T-cell (primary cell): ENCODE measurements around the gene JMJD7. TPM values are rescaled to one million over a fixed set of nuclear protein-coding genes. Genes with fewer than 3 reads are reported as not detected.

ENCODE experiments used
- ATAC-seq, 4 experiments: fragments of 200-7000 bp in 3 of 4; fragments of 150-1000 bp in 1 of 4; cut with Tn5 transposase; replicated peaks in 1 of 4; 1 replicate in 3 of 4; 2 replicates in 1 of 4; pipeline ENCODE4 v1.10.0; 2021; ENCODE audit warnings: moderate library complexity in 3 of 4, mild to moderate bottlenecking in 2 of 4, moderate number of reproducible peaks in 1 of 4
- CTCF ChIA-PET, 2 donors: fragments of 300-600 bp; sonication (Branson Sonifier 250); formaldehyde crosslinking; loops; one replicate each; lab custom pipeline; 2022; ENCODE audit warnings: antibody characterized with exemption in 2 of 2; lab: Charles Lee
- POLR2A ChIA-PET, 2 donors: fragments of 300-600 bp; sonication (Branson Sonifier 250); formaldehyde crosslinking; loops; one replicate each; lab custom pipeline; 2022; ENCODE audit warnings: antibody characterized with exemption in 2 of 2; lab: Charles Lee
- DNase-seq, 35 experiments: peaks; one replicate each; pipeline versions ENCODE4 v3.0.0 to v3.0.0-alpha.2; 2013 to 2023
- H3K27ac ChIP-seq: one replicate; pipeline ENCODE4 v1.5.1; 2013; ENCODE audit warnings: low read length
- H3K27me3 ChIP-seq, 2 experiments: replicated peaks in 1 of 2; 1 replicate in 1 of 2; 2 replicates in 1 of 2; pipeline versions ENCODE4 v1.6.1 to v1.7.0; 2013; ENCODE audit warnings: low read length in 1 of 2, mixed read lengths in 1 of 2; ENCODE audit not compliant: control insufficient read depth in 2 of 2, insufficient read depth in 2 of 2; ENCODE audit errors: extremely low read depth in 1 of 2
- H3K36me3 ChIP-seq, 2 donors: 1 replicate in 1 of 2; 2 replicates in 1 of 2; pipeline versions ENCODE4 v1.6.1 to v1.7.0; 2013; ENCODE audit warnings: low read length in 1 of 2; ENCODE audit not compliant: control insufficient read depth in 2 of 2, insufficient read depth in 1 of 2; ENCODE audit errors: extremely low read depth in 1 of 2
- H3K4me1 ChIP-seq, 2 experiments: 1 replicate in 1 of 2; 2 replicates in 1 of 2; pipeline versions ENCODE4 v1.6.1 to v1.7.0; 2013; ENCODE audit warnings: low read length in 2 of 2, mixed read lengths in 1 of 2; ENCODE audit not compliant: insufficient read depth in 2 of 2, control insufficient read depth in 1 of 2; ENCODE audit errors: extremely low read depth in 1 of 2
- H3K4me3 ChIP-seq, 2 donors: 1 replicate in 1 of 2; 2 replicates in 1 of 2; pipeline versions ENCODE4 v1.5.1 to v1.7.0; 2013; ENCODE audit warnings: mild to moderate bottlenecking in 2 of 2, low read length in 1 of 2, moderate library complexity in 1 of 2; ENCODE audit not compliant: control insufficient read depth in 1 of 2; ENCODE audit errors: extremely low read depth in 1 of 2
- H3K9me3 ChIP-seq: 2 replicates; pipeline ENCODE4 v1.7.0; 2013
- H3K27ac Mint-ChIP-seq, 2 donors: one replicate each; pipeline ENCODE4 v1.8.0; 2020 to 2021; ENCODE audit warnings: mild to moderate bottlenecking in 2 of 2, mixed read lengths in 2 of 2
- H3K27me3 Mint-ChIP-seq, 2 donors: one replicate each; pipeline ENCODE4 v1.8.0; 2021 to 2022; ENCODE audit warnings: mixed read lengths in 2 of 2
- H3K36me3 Mint-ChIP-seq: one replicate; pipeline ENCODE4 v1.8.0; 2021; ENCODE audit warnings: mixed read lengths
- H3K4me1 Mint-ChIP-seq, 3 donors: one replicate each; pipeline ENCODE4 v1.8.0; 2020 to 2022; ENCODE audit warnings: mixed read lengths in 3 of 3, mild to moderate bottlenecking in 1 of 3
- H3K4me3 Mint-ChIP-seq, 3 donors: one replicate each; pipeline ENCODE4 v1.8.0; 2020 to 2022; ENCODE audit warnings: mild to moderate bottlenecking in 3 of 3, mixed read lengths in 3 of 3, moderate library complexity in 3 of 3
- H3K9me3 Mint-ChIP-seq, 3 donors: one replicate each; pipeline ENCODE4 v1.8.0; 2020 to 2022; ENCODE audit warnings: mixed read lengths in 3 of 3
- WGBS: methylation state at CpG from one replicate; pipeline ENCODE4 v1.1.5; 2013; ENCODE audit warnings: missing lambda C conversion rate; ENCODE audit not compliant: insufficient coverage; 5-methylcytosine and 5-hydroxymethylcytosine counted together
- total RNA-seq, 35 experiments: library from RNA in 6 of 35; stranded (reverse) in 6 of 35; fragments of 120-200 nt in 1 of 35; gene quantifications; one replicate each; pipeline versions ENCODE4 v1.2.1 to v1.2.4 and lab custom pipeline; 2013 to 2026

JMJD7 gene
- total RNA-seq, 5 donors from 2014 or later (not counting 1 experiment from before 2014, with no cell fraction given), result 35.8 to 72.7 (median 45.3) TPM

DNA sequence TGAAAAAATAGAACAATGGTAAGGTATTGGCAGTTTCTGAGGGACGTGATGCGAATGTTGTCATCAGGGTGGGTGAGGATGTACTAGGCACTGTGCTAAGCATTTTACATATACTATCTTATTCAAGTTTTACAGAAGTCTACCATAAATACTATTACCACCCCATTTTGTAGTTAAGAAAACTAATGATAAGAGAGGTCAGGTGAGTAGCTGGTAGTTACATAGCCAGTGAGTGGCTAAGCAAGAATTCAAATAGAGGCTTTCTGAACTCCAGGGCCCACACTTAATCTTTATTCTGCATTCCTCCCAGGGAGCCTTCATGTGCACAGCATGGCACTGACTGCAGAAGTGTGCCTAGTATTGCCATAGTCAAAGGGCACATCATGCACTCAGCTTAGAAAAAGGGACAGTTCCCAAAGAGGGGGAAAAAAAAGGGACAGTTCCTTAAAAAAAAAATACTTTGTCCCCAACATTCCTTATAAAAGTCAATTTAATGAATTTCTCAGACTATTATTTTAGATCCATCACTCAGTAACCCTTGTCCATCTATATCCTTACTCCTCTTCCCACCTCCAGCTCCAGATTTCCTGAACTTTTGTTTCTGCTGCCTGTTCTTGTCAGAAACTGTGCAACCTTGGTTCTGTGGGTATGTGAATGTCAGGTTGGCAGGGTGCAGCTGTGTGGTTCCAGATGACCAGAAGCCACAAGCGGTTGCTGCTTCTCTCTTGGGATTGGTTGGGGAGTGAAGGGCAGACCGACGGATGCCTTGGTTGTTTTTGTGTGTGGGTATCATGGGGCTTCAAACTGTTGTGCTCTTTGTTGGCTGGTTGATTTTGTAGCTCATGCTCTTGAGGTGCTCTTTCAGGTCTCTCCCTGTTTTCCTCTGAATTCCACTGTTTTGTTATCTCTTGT lies 45.3 kb upstream of the JMJD7 start:
- Mint-ChIP-seq H3K36me3 (peaks cover 20% of the 10 kb centered on the region), H3K4me3 (no peak overlapping the region), H3K9me3 (no peaks in the 10 kb centered on the region), H3K4me1 (peaks cover 36 to 50% (median 43%) of the 10 kb centered on the region in 3 donors), H3K27me3 (no peaks in the 10 kb centered on the region), H3K27ac (no peak overlapping the region)
- Histone ChIP-seq H3K4me3 (no peak overlapping the region), H3K4me1 (peaks cover 0 to 11% of the 10 kb centered on the region in 2 experiments), H3K27me3 (no peaks in the 10 kb centered on the region), H3K27ac (no peak overlapping the region), H3K9me3 (no peaks in the 10 kb centered on the region), H3K36me3 (no peaks in the 10 kb centered on the region)
- 69% methylated on average over 3 of the region's 5 CpGs for WGBS
- ATAC-seq, result no peak
- ChIA-PET POLR2A (interaction anchor here in 1 of 2 donors (0.6 kb wide), 2 partner anchors 39 to 76 kb away, joined by 3 read pairs; no protein-coding TSS in a partner anchor), CTCF (interaction anchor here in 1 of 2 donors (0.7 kb wide), 1 partner anchor 122 kb away, joined by 3 read pairs; no protein-coding TSS in a partner anchor)
- DNase-seq, result no peak

DNA sequence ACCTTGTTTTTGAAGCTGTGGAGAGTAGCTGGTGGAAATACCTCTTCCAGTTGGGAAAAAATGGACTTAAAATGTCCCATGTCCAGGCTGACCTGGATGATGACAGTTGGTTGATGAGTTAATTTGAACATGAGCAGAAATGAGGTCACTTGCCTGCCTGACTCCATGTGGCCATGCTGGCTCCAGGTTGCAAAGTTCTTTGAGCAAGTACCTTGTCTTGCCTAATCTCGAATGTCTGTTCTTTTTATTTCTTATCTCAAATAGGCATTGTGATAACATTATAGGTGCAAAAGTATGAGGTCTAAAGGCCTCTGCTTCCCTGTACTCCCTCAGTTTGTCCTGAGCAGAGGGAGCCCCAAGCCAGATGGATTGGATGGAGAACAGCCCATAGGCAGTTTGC lies 44.6 kb upstream of the JMJD7 start:
- Histone ChIP-seq H3K4me1 (peaks cover 0 to 5% of the 10 kb centered on the region in 2 experiments), H3K9me3 (no peaks in the 10 kb centered on the region), H3K4me3 (no peak overlapping the region), H3K36me3 (no peaks in the 10 kb centered on the region), H3K27me3 (no peaks in the 10 kb centered on the region), H3K27ac (no peak overlapping the region)
- CTCF ChIA-PET, result interaction anchor here (0.7 to 1.1 kb wide), 2 partner anchors 9 to 121 kb away, joined by 3 read pairs; partner anchors contain the start of gene MAPKBP1 (in 1 of the 2)
- H3K36me3 Mint-ChIP-seq, result peaks cover 20% of the 10 kb centered on the region
- H3K4me3 Mint-ChIP-seq, result no peak overlapping the region
- H3K27me3 Mint-ChIP-seq, result no peaks in the 10 kb centered on the region
- H3K27ac Mint-ChIP-seq, result no peak overlapping the region
- WGBS, result no CpG with 5 or more reads among the region's 1 CpG
- H3K9me3 Mint-ChIP-seq, result no peaks in the 10 kb centered on the region
- POLR2A ChIA-PET, result no interaction called here
- peaks cover 32 to 45% (median 38%) of the 10 kb centered on the region in 3 donors for H3K4me1 Mint-ChIP-seq
- ATAC-seq, result no peak
- no peak for DNase-seq

DNA sequence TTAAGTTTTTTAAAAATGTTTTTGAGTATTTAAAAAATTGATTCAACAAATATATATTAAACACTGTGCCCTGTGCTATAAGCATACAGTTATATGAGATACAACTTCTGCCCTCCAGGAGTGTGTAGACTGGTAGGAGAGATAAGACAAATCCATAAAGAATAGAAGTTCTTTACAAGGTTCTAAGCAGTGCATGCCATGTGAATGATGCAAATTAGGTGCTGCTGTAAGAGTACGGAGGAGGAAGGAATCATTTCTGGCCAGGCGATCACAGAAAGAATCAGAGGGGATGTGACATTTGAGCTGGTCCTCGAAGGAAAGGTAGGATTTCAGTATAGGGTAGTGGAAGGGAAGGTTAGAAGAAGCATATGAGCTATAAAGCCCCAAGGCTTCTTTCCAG lies 39.6 kb upstream of the JMJD7 start:
- Histone ChIP-seq H3K36me3 (no peaks in the 10 kb centered on the region), H3K4me1 (peaks cover 20 to 21% of the 10 kb centered on the region in 2 experiments), H3K4me3 (no peak overlapping the region), H3K27me3 (no peaks in the 10 kb centered on the region), H3K27ac (no peak overlapping the region), H3K9me3 (no peaks in the 10 kb centered on the region)
- DNase-seq (no peak), ATAC-seq (no peak)
- no peaks in the 10 kb centered on the region for H3K27me3 Mint-ChIP-seq
- ChIA-PET CTCF (interaction anchor here (0.6 to 2.2 kb wide), 3 partner anchors 15 to 551 kb away, joined by 3 to 5 read pairs (median 4); no protein-coding TSS in a partner anchor), POLR2A (no interaction called here)
- H3K27ac Mint-ChIP-seq, result peak overlapping the region in 1 of 2 donors; percentile 24
- 86% methylated on average over 3 of the region's 3 CpGs for WGBS
- H3K9me3 Mint-ChIP-seq, result no peaks in the 10 kb centered on the region
- no peak overlapping the region for H3K4me3 Mint-ChIP-seq
- H3K36me3 Mint-ChIP-seq, result peaks cover 5% of the 10 kb centered on the region
- peaks cover 37 to 48% (median 42%) of the 10 kb centered on the region in 3 donors for H3K4me1 Mint-ChIP-seq

DNA sequence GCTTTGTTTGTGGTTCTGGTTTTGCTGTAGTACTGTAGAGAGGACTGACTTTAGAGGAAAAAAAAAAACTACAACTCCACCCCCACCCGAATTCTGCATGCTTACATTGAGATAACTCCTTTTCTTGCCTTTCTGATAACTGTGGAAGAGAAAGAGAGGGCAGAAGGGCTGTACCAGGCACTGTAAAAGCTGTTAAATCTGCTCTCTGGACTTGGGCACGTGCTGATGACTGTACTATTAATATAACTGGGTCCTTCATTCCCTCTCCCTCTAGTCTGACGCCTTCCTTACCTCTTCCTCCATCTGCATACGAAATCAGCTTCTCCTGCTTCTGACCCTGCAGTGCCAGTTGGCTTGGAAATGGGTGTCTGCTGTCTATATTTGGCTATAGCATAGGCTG lies 38.7 kb upstream of the JMJD7 start:
- H3K27ac Mint-ChIP-seq, result peak overlapping the region in 1 of 2 donors; percentile 9
- no peaks in the 10 kb centered on the region for H3K9me3 Mint-ChIP-seq
- ChIA-PET CTCF (interaction anchor here (0.5 to 2.2 kb wide), 4 partner anchors 16 to 1344 kb away, joined by 3 to 5 read pairs (median 4); no protein-coding TSS in a partner anchor), POLR2A (interaction anchor here in 1 of 2 donors (0.5 kb wide), 1 partner anchor 48 kb away, joined by 3 read pairs; no protein-coding TSS in a partner anchor)
- no peak for DNase-seq
- no CpG with 5 or more reads among the region's 4 CpGs for WGBS
- H3K4me3 Mint-ChIP-seq, result no peak overlapping the region
- Histone ChIP-seq H3K36me3 (no peaks in the 10 kb centered on the region), H3K4me3 (no peak overlapping the region), H3K27me3 (no peaks in the 10 kb centered on the region), H3K9me3 (no peaks in the 10 kb centered on the region), H3K27ac (no peak overlapping the region), H3K4me1 (peaks cover 20 to 21% of the 10 kb centered on the region in 2 experiments)
- no peak for ATAC-seq
- H3K27me3 Mint-ChIP-seq, result no peaks in the 10 kb centered on the region
- H3K36me3 Mint-ChIP-seq, result no peaks in the 10 kb centered on the region
- peaks cover 35 to 46% (median 41%) of the 10 kb centered on the region in 3 donors for H3K4me1 Mint-ChIP-seq

DNA sequence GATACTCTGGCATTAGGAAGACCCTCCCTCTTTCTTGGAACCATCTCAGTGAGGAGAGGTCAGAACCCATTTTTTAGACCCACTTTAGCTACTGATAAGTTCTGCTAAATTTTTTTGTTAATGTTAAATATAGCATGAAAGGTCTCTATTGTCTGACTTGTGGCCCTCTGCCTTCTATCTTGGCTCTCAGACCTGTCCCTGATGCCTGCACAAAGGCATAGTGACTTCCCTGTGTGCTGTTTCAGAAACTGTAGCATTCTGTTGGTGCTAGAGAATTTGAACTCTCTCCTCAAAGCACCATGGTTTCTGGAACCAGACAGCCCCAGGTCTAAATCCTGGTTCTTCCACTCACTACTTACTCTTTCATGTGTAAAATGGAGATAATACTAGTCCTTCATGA lies 38.2 kb upstream of the JMJD7 start:
- peak overlapping the region in 1 of 2 donors; percentile 9 for H3K27ac Mint-ChIP-seq
- CTCF ChIA-PET, result interaction anchor here (0.5 to 2.2 kb wide), 3 partner anchors 16 to 1345 kb away, joined by 3 to 5 read pairs (median 5); no protein-coding TSS in a partner anchor

DNA sequence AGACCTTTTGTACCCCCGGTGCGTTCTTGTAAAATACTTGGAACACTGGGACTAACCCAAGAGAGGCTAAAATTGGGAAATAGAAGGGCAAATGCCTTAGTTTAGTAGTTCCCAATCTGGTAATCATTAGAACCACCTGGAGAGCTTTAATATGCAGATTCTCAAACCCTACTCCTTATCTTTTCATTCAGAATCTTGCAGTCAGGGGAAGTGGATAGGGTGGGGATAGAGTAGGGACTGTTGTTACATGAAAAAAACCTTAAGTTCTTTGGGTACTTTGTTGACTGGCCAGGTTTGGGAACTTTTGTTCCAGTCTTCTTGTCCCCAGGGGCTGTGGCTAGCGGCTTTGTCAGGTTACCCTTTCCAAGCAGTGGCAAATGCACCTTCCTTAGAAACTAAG lies 37.7 kb upstream of the JMJD7 start:
- H3K9me3 ChIP-seq, result no peaks in the 10 kb centered on the region
- no peak overlapping the region for H3K27ac ChIP-seq
- Mint-ChIP-seq H3K4me3 (peak overlapping the region in 1 of 3 donors; percentile 51), H3K36me3 (no peaks in the 10 kb centered on the region), H3K27ac (no peak overlapping the region), H3K9me3 (no peaks in the 10 kb centered on the region), H3K4me1 (peaks cover 40 to 50% (median 50%) of the 10 kb centered on the region in 3 donors), H3K27me3 (no peaks in the 10 kb centered on the region)
- no peak overlapping the region for H3K4me3 ChIP-seq
- H3K27me3 ChIP-seq, result no peaks in the 10 kb centered on the region
- DNase-seq (no peak), ATAC-seq (no peak)
- WGBS, result no CpG with 5 or more reads among the region's 3 CpGs
- H3K36me3 ChIP-seq, result no peaks in the 10 kb centered on the region
- ChIA-PET POLR2A (no interaction called here), CTCF (interaction anchor here in 1 of 2 donors (2.2 kb wide), 1 partner anchor 17 kb away, joined by 5 read pairs; no protein-coding TSS in a partner anchor)
- H3K4me1 ChIP-seq, result peaks cover 20 to 21% of the 10 kb centered on the region in 2 experiments

More for the DNA sequence above, 38.2 kb upstream of the JMJD7 start:
- no peak overlapping the region for H3K4me3 ChIP-seq
- no peak for DNase-seq
- no peak overlapping the region for H3K27ac ChIP-seq
- Mint-ChIP-seq H3K36me3 (no peaks in the 10 kb centered on the region), H3K27me3 (no peaks in the 10 kb centered on the region), H3K4me1 (peaks cover 37 to 48% (median 45%) of the 10 kb centered on the region in 3 donors), H3K9me3 (no peaks in the 10 kb centered on the region), H3K4me3 (no peak overlapping the region)
- no peaks in the 10 kb centered on the region for H3K27me3 ChIP-seq
- POLR2A ChIA-PET, result no interaction called here
- H3K36me3 ChIP-seq, result no peaks in the 10 kb centered on the region
- ATAC-seq, result no peak
- peaks cover 20 to 21% of the 10 kb centered on the region in 2 experiments for H3K4me1 ChIP-seq
- H3K9me3 ChIP-seq, result no peaks in the 10 kb centered on the region
